Psoas muscle (tissue), 8 donors: ENCODE measurements around the gene HVCN1. TPM values are rescaled to one million over a fixed set of nuclear protein-coding genes. Genes with fewer than 3 reads are reported as not detected.

Experiments used
- ATAC-seq, 4 donors: fragments of 200-7000 bp; cut with Tn5 transposase; one replicate each; pipeline ENCODE4 v1.9.1; 2020; ENCODE audit warnings: moderate library complexity in 3 of 4, mild to moderate bottlenecking in 2 of 4
- DNase-seq, 2 donors: peaks; one replicate each; pipeline ENCODE4 v3.0.0-alpha.2; 2020
- H3K27ac ChIP-seq: fragments of 200-600 bp; one replicate; pipeline ENCODE4 v1.8.0; 2022
- H3K27me3 ChIP-seq, 3 donors: fragments of 200-600 bp in 1 of 3; one replicate each; pipeline versions ENCODE4 v1.6.1 to v1.8.0; 2013 to 2022; ENCODE audit warnings: low read length in 2 of 3, mild to moderate bottlenecking in 2 of 3, moderate library complexity in 1 of 3; ENCODE audit not compliant: insufficient read depth in 3 of 3
- H3K36me3 ChIP-seq, 2 donors: fragments of 200-600 bp in 1 of 2; one replicate each; pipeline versions ENCODE4 v1.6.1 to v1.8.0; 2013 to 2022; ENCODE audit warnings: low read depth in 1 of 2, mild to moderate bottlenecking in 1 of 2, moderate library complexity in 1 of 2; ENCODE audit not compliant: insufficient read depth in 1 of 2
- H3K4me1 ChIP-seq: fragments of 200-600 bp; one replicate; pipeline ENCODE4 v1.8.0; 2022
- H3K4me3 ChIP-seq: fragments of 200-600 bp; one replicate; pipeline ENCODE4 v1.8.0; 2022; ENCODE audit warnings: mild to moderate bottlenecking
- H3K9me3 ChIP-seq: fragments of 200-600 bp; one replicate; pipeline ENCODE4 v1.8.0; 2022
- WGBS, 3 donors: extraction: QIAGEN DNeasy Blood & Tissue Kit; methylation state at CpG; one replicate each; pipeline versions ENCODE4 v1.1.6 to v1.1.7; 2013; 5-methylcytosine and 5-hydroxymethylcytosine counted together
- intact Hi-C, 2 donors: fragments of 100-400 bp; cut with DNase I; formaldehyde crosslinking; loops; one replicate each; pipeline versions ENCODE4 v1.11.0 to v1.14.2; 2022
- polyA plus RNA-seq, 3 donors: library from polyadenylated mRNA; stranded (reverse); fragments of 200-250 nt; gene quantifications; one replicate each; pipeline ENCODE4 v1.2.3, GENCODE V29; 2013
- total RNA-seq, 4 donors: library from RNA; stranded (reverse); fragmentation: NEBNext Ultra II Directional in 2 of 4; extraction: Animal tissue kit (Norgen Biotek cat#: 25700) in 2 of 4; gene quantifications; one replicate each; pipeline versions ENCODE4 v1.2.1 to v1.2.4, GENCODE V29; 2021 to 2023
- TF ChIP-seq, protein P1 (sequence below): fragments of 200-600 bp; IDR thresholded peaks from one replicate; pipeline ENCODE4 v1.8.0; 2022; ENCODE audit warnings: antibody characterized with exemption
- donor health status: healthy with polysubstance abuse.
- donor health status: DM: no; HTN: no; CAD: no; lungs with moderate emphysema.
- donor health status: Bipolar disorder and iron deficiency.
- donor health status: healthy.
- donor health status: DM: yes; HTN: yes; CAD: no.
- donor health status: DM: no; HTN: no; CAD: no.
- donor health status: DM: no; HTN: no; CAD: no.
- donor health status: DM: yes; HTN: yes; CAD: no.

Gene HVCN1
- total and polyA plus RNA-seq, 7 donors: 1.4 to 8.9 (median 3.1) TPM

DNA sequence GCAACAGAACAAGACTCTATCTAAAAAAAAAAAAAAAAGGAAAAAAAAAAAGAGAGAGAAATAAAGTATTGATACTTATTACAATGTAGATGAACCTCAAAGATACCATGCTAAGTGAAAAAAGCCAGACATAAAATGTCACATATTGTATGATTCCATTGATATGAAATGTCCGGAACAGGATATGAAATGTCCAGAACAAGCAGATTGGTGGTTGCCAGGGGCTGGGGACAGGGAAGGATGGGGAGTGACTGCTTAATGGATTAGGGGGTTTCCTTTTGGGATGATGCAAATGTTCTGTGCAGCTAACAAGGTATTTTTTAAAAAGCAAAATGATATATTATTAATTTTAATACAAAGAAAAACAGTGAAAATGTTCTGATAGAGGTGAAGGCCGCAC, 5.0 kb downstream of the HVCN1 start:
- no peaks in the 10 kb centered on the region for H3K36me3 ChIP-seq
- no peak overlapping the region for H3K27ac ChIP-seq
- intact Hi-C loops: no loop called here
- H3K9me3 ChIP-seq: peaks cover 3% of the 10 kb centered on the region
- ATAC-seq (no peak), DNase-seq (no peak)
- TF ChIP-seq, protein P1, sequence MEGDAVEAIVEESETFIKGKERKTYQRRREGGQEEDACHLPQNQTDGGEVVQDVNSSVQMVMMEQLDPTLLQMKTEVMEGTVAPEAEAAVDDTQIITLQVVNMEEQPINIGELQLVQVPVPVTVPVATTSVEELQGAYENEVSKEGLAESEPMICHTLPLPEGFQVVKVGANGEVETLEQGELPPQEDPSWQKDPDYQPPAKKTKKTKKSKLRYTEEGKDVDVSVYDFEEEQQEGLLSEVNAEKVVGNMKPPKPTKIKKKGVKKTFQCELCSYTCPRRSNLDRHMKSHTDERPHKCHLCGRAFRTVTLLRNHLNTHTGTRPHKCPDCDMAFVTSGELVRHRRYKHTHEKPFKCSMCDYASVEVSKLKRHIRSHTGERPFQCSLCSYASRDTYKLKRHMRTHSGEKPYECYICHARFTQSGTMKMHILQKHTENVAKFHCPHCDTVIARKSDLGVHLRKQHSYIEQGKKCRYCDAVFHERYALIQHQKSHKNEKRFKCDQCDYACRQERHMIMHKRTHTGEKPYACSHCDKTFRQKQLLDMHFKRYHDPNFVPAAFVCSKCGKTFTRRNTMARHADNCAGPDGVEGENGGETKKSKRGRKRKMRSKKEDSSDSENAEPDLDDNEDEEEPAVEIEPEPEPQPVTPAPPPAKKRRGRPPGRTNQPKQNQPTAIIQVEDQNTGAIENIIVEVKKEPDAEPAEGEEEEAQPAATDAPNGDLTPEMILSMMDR: no peak
- 92 to 94% (median 94%) methylated on average over 2 of the region's 2 CpGs for WGBS, 3 donors
- no peak overlapping the region for H3K4me3 ChIP-seq
- no peaks in the 10 kb centered on the region for H3K4me1 ChIP-seq
- H3K27me3 ChIP-seq: peaks cover 0 to 20% (median 7%) of the 10 kb centered on the region in 3 donors

DNA sequence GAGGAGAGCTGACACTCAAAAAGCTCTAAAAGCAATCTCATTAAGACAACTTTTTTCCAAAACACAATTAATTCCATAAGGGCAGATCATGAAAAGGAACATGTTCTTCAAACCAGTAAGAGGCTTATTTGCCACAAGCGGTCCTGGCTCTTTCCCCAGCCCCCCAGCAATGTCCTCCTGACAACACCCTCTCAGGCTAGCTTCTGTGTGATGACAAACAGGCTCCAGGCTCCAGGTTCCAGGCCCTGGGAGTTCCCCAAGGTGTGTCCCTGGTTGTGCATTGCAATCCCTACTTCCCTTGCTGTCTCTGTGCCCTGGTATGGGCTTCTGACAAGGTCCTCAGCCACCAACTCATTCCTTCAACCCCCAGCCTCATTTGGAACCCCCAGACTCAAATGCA, 8.9 kb downstream of the HVCN1 start:
- Histone ChIP-seq H3K36me3 (no peaks in the 10 kb centered on the region), H3K9me3 (no peaks in the 10 kb centered on the region), H3K27me3 (peaks cover 0 to 3% (median 0%) of the 10 kb centered on the region in 3 donors), H3K27ac (no peak overlapping the region), H3K4me3 (no peak overlapping the region), H3K4me1 (no peaks in the 10 kb centered on the region)
- 62 to 71% (median 70%) methylated on average over 1 of the region's 1 CpG for WGBS, 3 donors
- ATAC-seq: no peak
- intact Hi-C loops: no loop called here
- TF ChIP-seq, protein P1: no peak
- DNase-seq: no peak

DNA sequence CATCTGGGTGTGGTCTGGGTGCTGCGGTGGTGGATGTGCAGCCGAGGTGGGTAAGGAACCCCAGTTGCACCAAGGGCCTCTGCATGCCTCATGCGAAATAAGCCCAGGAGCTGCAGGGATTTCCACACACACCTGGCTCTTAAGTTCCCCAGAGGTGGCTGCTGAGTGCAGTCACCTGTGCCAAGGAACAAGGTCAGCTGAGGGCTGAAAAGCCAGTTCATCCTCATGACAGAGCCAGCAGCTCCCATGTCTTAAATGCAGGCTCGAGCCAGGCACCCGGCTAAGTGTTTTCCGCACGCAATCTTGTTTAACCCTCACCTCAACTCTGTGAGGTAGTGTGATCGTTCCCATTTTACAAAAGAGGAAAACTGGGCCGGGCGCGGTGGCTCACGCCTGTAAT, 9.7 kb downstream of the HVCN1 start:
- TF ChIP-seq, protein P1: no peak
- WGBS, 3 donors: 95 to 97% (median 95%) methylated on average over 11 to 12 of the region's 12 CpGs
- Histone ChIP-seq H3K27ac (no peak overlapping the region), H3K36me3 (no peaks in the 10 kb centered on the region), H3K27me3 (no peaks in the 10 kb centered on the region), H3K4me1 (no peaks in the 10 kb centered on the region), H3K9me3 (no peaks in the 10 kb centered on the region), H3K4me3 (no peak overlapping the region)
- intact Hi-C loops: no loop called here
- DNase-seq (no peak), ATAC-seq (no peak)

DNA sequence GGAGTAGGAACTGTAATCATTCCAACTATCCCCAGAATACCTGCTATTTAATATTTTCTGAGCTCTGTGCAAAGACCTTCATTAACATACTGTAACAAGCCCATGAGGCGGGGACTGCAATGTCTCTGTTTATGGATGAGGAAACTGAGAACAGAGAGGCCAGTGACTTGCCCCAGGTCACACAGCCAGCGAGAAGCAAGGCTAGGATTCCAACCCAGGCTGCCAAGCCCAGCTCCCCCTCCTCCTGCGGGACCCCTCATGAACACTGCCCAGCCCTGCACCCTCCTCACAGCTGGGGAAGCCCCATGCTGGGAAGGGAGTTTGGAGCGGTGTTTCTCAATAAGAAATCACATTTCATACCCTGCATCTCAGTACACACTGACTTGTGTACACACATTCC, 10.9 kb downstream of the HVCN1 start:
- Histone ChIP-seq H3K36me3 (no peaks in the 10 kb centered on the region), H3K4me3 (no peak overlapping the region), H3K9me3 (no peaks in the 10 kb centered on the region), H3K27me3 (no peaks in the 10 kb centered on the region), H3K27ac (no peak overlapping the region), H3K4me1 (no peaks in the 10 kb centered on the region)
- WGBS, 3 donors: 81 to 83% (median 83%) methylated on average over 4 of the region's 4 CpGs
- DNase-seq (no peak), ATAC-seq (no peak)
- intact Hi-C loops: no loop called here
- TF ChIP-seq, protein P1: no peak

DNA sequence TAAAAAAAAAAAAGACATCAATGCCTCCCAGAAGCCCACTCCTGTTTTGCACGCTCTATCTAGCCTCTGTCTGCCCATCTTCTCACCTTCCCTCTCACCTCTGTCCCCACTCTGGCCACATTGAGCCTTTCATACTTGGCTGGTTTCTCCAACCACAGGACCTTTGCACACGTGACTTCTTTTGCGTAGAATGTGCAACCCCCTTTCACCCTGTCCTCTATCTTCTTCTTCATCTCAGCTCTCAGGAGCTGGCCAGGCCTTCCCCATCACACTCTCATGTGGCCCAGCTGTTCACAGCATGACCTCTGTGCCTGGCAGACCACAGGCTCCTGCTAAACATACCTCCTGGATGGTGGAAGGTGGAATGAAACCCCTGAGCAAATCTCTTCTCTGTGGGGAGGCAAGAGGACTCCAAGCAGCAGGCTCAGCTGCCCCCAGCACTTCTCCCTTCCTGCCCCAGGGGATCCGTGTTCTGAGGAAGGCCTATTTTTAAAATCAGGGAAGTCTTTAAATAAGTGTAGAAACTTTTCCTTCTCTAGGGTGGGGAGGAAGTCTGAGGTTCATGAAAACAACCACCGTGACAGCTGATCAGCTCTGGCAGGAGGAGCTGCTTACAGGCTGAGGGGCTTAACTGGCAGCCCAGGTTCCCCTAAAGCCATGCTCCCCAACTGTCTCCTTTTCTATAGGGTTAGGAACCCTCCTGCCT, 11.6 kb downstream of the HVCN1 start:
- H3K36me3 ChIP-seq: no peaks in the 10 kb centered on the region
- H3K9me3 ChIP-seq: no peaks in the 10 kb centered on the region
- WGBS, 3 donors: 66 to 78% (median 73%) methylated on average over 5 of the region's 5 CpGs
- H3K4me1 ChIP-seq: no peaks in the 10 kb centered on the region
- no peaks in the 10 kb centered on the region for H3K27me3 ChIP-seq
- TF ChIP-seq, protein P1: no peak
- no peak overlapping the region for H3K4me3 ChIP-seq
- intact Hi-C loops: no loop called here
- no peak overlapping the region for H3K27ac ChIP-seq
- DNase-seq: no peak
- no peak for ATAC-seq
